ENCODE results near the gene IL16.

Gene IL16

DNA sequence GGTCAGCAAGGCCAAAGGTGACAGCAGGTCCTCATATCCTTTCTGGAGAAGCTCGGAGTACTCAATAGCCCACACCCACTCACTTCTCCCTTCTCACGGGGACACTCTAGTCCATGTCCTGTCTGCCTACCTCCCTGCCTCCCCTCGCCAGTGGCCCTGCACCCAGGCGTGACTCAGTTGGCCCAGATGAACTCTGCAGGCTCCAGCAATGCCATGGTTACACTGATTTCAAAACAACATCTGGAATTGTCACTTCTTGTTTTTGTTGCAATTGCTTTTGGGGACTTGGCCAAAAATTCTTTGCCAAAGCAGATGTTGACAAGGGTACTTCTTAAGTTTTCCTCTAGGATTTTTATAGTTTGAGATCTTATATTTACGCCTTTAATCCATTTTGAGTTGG is 13.0 kb downstream of the IL16 start:
- DNase-seq, result no peak

DNA sequence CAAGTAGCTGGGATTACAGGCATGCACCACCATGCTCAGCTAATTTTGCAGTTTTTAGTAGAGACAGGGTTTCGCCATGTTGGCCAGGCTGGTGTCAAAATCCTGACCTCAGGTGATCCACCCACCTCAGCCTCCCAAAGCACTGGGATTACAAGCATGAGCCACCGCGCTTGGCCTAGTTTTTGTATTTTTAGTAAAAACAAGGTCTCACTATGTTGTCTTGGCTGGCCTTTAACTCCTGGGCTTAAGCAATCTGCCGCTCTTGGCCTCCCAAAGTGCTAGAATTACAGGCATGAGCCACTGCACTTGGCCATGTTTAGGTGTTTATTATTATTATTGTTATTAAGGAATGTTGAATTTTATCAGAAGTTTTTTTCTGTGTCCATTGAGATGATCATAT is 14.7 kb downstream of the IL16 start:
- DNase-seq, result no peak

DNA sequence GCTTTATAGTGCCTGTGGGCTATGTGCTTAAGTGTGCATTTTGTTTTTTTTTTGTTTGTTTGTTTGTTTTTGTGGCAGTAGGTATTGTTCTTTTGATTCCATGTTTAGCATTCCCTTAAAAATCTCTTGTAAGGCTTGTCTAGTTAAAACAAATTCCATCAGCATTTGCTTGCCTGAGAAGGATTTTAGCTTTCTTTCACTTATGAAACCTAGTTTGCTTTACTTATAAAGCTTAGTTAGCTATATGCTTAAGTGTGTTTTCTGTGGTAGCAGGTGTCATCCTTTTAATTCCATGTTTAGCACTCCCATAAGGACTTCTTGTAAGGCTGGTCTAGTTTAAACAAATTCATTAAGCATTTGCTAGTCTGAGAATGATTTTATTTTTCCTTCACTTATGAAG is 17.3 kb downstream of the IL16 start:
- no peak for DNase-seq

DNA sequence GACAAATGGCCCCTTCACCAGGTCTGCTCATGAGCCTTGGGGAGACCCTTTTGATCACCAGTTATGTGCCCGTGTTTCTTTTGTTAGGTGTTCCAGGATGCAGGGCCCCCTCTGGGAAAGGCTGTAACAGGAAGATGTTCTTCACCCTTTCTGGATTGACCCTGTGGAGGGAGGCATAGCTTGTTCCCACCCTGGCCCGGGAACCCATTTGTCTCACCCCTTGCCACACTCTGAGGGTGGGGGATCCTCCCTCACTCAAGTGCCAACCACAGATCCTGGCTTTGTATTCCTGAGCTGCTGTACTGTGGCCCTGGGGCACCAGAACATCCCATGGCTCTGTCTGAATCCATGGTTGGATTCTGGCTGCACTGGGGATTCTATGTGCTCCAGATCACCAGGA is 18.9 kb downstream of the IL16 start:
- DNase-seq, result no peak

DNA sequence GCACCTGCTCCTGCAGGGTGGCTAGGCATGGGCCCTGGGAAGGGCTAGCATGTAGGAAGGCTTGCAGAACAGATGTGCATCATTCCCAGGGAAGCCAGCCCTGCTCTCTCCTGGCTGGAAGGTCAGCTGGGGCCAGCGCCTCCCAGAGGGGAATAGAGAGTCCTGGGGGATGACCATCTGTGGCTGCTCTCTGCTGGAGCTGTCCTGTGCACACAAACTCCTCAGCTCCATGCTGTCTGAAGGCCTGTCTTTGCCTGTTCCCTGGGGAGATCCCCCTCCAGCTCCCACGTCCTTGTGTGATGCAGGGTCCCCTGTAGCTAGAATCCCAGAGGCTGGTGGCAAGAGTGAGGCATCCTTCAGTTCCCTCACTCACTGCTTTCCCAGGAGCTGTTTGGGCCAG is 19.3 kb downstream of the IL16 start:
- DNase-seq, result no peak

DNA sequence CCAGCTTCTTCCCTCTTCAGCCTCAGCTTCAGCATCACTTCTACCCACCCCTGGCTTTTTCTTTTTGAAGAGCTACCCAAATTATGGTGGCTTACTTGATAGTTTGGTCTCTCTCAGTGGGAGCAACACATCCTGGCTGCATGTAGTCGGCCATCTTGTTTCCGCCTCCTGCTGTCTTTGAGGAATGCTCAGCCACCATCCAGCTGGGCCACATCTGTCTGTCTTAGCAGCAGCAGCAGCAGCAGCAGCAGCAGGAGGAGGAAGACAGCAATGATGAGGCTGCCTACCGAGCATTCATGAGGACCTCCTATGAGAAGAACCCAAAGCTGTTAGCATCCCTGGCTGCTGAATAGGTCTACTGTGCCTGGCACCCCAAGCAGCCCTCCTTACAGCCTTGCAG is 19.7 kb downstream of the IL16 start:
- no peak for DNase-seq

DNA sequence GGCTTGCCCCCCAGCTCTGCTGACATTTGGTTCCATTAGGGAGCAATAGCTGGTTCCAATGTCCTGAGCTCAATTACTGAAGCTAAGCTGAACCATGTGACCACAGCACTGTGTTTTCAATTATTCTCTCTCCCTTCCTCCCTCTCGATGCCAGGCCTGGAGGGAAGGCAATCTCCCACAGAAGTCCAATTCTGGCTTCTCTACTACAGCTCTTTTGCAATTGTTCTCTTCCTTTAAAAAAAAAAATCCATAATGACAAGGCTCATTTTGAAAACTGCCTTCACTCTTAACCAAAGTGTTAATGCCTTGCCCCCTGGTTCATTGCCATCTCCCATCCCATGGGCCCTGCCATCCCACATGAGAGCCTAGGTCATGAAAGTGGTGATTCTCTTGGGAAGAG is 24.8 kb downstream of the IL16 start:
- DNase-seq, result no peak

DNA sequence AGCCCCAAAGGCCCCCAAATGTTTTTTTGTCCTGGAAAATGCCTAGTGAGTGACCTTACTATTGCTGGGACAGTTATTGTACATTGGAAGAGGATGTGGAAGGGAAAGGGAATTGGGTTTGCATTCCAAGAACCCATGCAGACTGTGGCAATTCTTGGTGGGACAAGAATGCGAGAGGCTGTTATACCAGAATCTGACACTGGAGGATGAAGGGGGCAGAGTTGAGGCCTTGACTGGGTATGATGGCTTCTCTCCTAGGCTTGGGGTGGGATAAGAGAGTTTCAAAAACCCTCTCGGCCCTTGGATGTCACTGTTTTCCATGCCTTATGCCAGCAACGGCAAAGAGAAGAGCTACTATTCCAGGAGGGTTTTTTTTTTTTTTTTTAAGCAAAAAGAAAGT is 25.3 kb downstream of the IL16 start:
- no peak for DNase-seq

DNA sequence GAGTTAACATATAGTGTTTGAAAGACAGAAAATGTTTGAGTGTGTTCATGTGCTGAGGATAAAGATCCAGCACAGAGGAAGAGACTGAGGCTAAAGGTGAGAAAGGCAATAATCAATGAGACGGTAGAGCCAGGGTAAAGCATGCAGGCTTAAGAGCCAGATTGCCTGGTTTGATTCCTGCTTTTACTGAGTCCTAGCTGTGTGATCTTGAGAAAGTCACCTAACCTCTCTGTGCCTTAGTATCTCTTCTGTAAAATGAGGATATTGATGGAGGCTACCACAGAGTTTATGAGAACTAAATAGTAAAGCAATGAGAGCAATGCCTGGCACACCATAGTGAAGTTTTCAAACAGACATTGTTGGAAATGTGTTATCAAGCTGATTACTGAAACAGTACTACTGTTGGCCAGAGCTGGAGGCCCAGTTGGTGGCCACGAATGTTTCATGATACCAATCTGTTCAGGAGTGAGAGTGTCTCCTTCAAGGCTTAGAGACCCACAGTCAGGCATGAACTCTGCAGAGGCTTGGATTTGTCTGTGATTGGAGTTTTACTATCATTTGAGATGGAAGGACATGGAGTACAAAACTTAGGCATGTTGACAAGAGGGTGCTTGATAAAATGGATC is 26.8 kb downstream of the IL16 start:
- no peak for DNase-seq

DNA sequence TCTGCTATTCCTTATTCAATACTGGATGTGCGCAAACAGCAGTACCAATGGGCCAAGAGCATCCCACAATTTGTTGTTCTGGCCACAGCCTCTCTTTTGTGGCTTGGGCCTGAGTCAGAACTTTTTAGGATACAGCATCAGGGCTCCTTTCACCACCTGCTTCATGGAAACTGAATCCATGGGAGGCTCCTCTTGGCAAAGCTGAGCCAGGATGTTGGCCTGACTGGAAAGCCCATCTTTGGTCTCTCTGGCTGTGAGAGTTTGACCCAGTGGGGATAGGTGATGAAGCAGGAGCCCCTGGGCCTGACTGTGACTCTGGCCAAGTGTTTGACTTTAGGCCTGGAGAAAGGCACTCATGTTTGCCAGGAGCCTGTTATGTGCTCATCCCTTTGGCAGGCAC is 27.6 kb downstream of the IL16 start:
- DNase-seq, result no peak

DNA sequence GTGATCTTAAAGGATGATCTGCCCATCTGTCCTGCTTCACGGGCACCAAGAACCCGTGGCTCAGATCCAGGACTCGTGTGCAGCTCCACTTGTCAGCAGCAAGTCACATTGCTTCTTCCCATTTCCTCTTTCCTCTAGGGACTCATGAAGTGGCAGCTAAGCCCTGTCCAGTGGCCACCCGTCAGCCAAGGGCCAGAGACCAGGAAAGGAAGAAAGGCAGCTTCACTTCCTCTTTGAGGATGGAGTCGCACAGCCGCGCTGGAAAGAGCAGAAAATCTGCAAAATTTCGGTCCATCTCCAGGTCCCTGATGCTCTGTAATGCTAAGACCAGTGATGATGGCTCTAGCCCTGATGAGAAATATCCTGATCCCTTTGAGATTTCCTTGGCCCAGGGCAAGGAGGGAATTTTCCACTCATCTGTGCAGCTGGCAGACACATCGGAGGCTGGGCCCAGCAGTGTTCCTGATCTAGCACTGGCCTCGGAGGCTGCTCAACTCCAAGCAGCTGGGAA is 28.5 kb downstream of the IL16 start:
- DNase-seq, result no peak

DNA sequence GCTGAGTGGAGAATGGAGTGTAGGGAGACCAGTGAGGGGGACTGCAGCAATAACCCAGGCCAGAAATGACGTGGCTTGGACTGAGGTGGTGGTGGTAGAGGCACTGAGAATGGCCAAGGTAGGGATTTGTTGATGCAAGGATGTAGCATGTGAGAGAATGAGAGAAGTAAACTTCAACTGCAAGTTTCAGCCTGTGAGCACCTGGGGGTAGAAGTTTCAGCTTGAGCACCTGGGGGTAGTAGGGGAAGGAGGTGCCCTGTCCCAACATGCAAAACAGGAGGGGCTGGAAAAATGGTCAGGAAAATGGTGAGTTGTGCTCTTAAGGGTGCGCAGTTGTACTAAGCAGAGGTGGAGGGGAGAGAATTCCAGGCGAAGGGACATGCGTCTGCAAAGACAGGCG is 31.0 kb downstream of the IL16 start:
- DNase-seq, result no peak

DNA sequence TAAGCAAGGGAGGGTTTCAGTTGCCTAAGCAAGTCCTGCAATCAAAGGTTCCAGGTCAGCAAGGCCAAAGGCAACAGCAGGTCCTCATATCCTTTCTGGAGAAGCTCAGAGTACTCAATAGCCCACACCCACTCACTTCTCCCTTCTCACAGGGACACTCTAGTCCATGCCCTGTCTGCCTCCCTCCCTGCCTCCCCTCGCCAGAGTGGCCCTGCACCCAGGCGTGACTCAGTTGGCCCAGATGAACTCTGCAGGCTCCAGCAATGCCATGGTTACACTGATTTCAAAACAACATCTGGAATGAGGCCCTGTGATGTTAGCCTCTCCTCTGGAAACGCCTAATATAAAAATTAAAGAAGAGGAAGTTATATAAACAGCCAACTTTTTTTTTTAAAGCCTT is 32.9 kb downstream of the IL16 start:
- no peak for DNase-seq

DNA sequence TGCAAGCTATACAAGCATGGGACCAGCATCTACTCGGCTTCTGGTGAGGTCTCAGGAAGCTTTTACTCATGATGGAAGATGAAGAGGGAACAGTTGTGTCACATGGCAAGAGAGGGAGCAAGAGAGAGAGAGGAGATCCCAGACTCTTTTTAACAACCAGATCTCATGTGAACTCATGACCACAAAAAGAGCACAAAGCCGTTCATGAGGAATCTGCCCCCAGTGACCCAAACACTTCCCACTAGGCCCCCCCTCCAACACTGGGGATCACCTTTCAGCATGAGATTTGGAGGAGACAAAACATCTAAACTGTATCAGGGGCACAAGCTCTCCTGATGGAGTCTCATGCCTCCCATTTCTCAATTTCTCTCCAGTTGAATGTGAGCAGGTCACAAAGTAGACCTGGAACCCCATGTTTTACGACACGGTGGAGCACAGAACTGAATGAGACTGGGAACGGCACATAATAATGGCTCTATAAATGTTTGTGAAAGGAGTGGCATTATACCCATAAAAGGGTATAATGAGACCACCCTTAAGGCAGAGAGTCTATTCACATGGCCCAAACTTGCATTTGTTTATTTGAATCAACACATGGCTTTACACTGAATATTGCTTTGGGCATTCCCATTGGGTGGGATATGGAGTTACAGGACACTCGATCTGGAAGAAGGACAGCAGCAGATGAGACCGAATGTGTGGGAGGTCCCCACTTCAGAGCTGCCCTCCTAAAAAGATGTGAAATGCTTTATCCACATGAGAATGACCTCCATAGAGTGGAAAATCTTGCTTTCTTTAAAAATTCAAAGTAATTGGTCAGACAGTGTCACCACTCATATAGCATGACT is 38.8 kb downstream of the IL16 start:
- no peak for DNase-seq

DNA sequence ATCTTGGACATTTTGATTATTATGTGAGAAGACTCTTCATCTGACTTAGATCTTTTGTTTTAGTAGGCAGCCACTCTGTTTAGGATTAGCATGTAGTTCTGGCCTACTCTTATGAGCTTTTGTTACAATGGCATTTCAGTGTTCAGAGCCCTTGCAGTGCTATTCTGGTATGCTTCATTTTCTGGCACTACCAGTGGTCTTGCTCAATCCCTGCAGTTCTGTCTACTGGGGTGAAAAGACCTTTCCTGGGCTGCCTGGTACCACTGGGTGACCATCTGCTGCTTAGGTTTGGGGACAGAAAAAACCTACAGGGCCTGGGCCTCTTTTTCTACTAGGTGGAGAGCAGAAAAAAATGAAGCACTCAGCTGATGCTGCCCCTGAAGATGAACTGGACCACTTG is 42.5 kb downstream of the IL16 start:
- DNase-seq, result no peak

DNA sequence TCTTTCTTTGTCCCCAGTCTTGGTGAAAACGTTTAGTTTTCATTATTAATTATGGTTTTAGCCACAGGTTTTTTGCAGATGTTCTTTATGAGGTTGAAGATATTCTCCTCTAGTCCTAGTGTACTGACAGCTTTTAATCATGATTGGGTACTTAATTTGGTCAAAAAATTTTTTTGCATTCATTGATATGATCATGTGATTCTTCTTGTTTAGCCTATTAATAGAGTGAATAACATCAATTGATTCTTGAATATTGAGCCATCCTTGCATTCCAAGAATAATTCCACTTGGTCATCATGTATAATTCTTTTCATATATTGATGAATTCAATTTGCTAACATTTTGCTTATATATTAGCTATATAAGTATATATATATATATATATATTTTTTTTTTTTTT is 46.1 kb downstream of the IL16 start:
- DNase-seq, result no peak

DNA sequence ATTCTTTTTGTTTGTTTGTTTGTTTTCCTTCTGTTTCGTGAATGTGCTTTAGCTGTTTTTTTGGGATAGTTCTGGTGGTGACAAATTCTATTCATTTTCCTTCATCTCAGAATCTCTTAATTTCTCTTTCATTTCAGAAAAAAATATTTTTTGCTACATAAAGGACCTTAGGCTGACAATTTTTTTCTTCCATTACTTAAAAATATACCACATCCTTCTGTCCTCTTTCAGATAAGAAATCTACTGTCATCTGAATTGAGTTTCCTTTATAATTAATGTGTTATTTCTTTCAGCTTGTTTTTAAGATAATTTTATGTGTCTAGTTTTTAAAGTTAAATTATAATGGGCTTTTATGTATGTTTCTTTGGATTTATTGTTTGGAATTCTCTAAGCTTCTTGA is 47.6 kb downstream of the IL16 start:
- DNase-seq, result no peak

DNA sequence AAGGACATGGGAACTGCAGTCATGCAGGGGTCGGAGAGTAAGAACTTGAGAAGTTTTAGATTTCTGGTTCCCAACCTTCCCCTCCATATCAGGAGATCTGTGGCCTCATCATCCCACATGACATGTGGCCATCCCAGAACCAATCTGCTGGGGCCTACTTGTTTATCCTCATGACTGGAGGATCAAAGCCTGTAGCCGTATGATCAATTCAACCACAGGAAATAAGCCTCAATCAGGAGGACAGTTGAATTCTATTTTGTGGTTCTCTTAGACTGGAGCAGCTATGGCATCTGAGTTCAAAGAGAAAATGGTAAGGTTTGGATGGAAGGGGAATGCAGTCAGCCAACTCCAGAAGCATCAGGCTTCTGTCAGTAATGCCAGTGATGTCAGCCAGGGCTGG is 57.2 kb downstream of the IL16 start:
- no peak for DNase-seq

DNA sequence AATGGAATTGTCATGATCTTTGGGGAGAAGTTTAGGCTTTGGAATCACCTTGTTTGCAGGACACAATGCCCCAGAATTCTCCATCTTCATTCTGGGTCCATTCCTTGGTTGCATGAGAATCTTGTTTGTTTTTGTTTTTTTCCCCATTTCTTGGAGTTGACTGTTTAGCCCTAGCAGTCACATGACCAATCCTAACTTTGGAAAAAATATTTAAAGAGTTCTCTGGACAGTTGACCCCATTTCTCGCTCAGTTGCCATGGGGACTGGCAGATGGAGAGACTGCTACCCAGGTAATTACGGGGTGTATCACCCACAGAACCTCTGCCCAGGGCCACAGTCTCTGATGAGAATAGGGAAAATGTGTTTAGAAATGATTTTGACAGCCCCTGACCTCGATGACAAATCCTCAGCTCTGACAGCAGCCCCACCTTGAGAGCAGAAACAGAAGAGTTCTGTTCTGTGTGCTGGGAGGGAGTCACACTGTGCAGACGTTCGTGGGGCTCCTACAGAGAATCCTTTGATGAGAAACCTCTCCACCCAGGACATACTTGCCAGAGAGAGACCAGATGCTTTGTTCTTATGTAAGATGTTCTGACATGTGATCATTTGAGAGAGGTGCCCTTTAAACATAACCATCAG is 57.7 kb downstream of the IL16 start:
- no peak for DNase-seq

DNA sequence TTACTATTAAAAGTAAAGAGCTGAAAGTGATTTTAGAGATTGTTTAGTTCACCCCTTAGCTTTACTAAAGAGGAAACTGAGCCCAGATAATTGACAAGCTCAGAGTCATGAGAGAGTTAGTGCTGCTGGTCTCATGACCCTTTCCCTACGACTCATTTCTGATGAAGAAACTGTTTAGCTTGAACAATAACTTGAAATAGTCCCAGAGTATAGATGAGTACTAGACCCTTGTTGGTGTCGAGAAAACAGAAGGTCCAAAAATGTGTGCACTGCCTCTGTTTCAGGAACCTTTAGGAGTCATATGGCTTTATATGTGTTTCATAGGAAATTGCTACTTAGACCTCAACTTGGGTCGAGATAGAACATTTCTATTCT is 58.2 kb downstream of the IL16 start:
- no peak for DNase-seq

DNA sequence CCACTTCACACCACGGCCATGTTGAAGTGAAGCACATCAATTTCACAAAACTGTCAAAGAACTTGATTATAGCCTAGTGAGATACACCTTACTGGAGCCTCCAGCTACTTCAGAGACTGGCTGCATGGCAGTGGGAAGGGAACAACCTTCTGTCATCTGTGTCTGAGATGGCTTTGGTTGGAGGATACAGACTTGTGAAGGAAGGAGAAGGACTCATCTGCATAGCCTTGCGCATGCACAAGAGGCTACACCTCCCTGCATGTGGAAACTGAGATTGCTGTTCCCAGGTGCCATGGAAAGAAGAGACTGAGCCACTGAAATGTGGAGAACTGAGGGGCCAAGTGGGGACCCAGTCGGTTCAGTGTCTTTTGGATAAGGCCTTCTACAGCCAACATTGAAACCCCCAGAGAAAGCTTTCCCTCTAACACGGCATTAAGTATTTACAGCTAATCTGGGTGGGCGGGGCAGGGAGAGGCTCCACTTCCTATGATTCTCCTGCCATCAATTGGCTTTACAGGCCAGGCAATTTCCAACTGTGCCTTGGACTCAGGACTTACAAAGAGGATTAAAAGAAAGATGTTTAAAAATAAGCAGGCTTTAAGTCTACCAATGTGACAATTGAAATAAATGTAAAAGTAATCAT is 58.8 kb downstream of the IL16 start:
- no peak for DNase-seq

DNA sequence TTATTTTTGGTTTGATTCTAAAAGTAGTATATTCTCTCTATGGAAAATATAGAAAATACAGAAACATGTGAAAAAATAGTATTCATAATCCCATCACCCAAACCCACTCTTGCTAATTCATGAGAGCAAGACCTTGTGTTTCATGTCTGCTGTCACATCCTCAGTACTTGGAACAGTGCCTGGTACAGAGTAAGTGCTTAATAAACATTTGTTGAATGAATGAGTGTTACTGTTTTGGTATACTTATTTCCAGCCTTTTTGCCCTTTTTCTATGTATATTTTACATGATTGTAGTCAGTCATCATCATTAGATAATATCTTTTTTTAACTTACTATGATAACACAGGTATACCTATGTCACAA is 59.3 kb downstream of the IL16 start:
- no peak for DNase-seq

DNA sequence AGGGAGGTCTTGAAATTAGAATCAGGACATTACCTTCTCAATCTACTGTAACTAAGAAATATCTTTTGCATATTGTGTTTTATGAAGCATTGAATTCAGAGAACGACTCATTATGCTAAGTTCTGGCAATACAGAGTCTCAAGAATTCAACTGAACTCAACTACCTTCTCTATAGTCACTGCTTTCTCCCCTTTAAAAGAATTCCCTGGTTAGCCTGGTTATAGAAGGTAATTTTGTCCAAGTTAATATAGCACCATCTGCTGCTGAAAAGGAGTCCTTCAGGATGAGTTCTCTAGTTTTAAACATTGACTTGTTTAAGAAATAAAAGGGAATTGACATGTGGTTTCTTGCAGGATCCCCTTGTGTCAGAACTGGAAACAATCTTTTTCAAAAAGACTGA is 60.2 kb downstream of the IL16 start:
- no peak for DNase-seq

DNA sequence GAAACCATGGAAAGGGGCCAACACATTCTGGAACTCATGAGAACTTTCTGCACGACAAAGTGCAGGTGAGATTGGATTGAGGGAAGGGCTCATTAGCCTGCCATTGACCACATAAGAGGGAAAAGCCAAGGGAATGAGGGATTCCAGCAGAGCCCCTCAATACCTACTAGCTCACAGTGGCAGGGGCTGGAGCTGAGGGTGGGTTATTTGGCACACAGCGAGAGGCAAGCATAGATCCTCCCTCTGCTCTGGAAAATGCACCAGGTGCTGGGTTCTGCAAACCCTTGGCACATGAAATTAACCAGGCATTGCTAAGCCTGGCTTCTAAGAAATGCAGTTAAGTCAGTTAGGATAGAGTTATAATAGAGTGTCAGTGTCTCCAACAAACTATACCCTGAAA is 60.8 kb downstream of the IL16 start:
- no peak for DNase-seq

Measured in stimulated activated CD4-positive, alpha-beta T cell treated with anti-CD3 and anti-CD28 coated beads, Interleukin-4, amount 100 ng/mL, for 4 hours (primary cell).